Inflammatory macrophage treated with lipopolysaccharide for 1 hour (primary cell): ENCODE measurements around the gene TMEM245.
"Not testable (repeated sequence)": the region's sequence is repeated elsewhere in the genome, so short reads cannot be mapped to it uniquely, and the experiment has no call there.

ENCODE experiments used
- DNase-seq, 2 donors: peaks; one replicate each; pipeline ENCODE4 v3.0.0-alpha.2; 2020 to 2022

TMEM245 gene

GRCh38 chr9:109132567-109133021, 12.8 kb upstream of the TMEM245 start:
- DNase-seq, result no peak

GRCh38 chr9:109129470-109130197, 9.9 kb upstream of the TMEM245 start:
- no peak for DNase-seq

GRCh38 chr9:109126671-109127070, 6.9 kb upstream of the TMEM245 start:
- DNase-seq, result not testable (repeated sequence)

- DNase-seq, result no peak
Observed at GRCh38 chr9:109124121-109124520, 4.4 kb upstream of the TMEM245 start.

- peak; percentile 33 to 37 for DNase-seq
Observed at GRCh38 chr9:109122726-109123621, 3.2 kb upstream of the TMEM245 start.

- no peak for DNase-seq
Observed at GRCh38 chr9:109121232-109121796, 1.6 kb upstream of the TMEM245 start.

- DNase-seq, result no peak
Observed at GRCh38 chr9:109120204-109120789, 550 bp upstream of the TMEM245 start.

GRCh38 chr9:109118808-109119438, 824 bp downstream of the TMEM245 start:
- DNase-seq, result no peak

- no peak for DNase-seq
Observed at GRCh38 chr9:109117856-109118807, 1.6 kb downstream of the TMEM245 start.

- DNase-seq, result no peak
Observed at GRCh38 chr9:109115931-109116526, 3.7 kb downstream of the TMEM245 start.

- DNase-seq, result no peak
Observed at GRCh38 chr9:109114670-109115069, 5.1 kb downstream of the TMEM245 start.

GRCh38 chr9:109113892-109114609, 5.7 kb downstream of the TMEM245 start:
- DNase-seq, result no peak

- no peak for DNase-seq
Observed at GRCh38 chr9:109113254-109113653, 6.5 kb downstream of the TMEM245 start.

GRCh38 chr9:109110329-109111021, 9.3 kb downstream of the TMEM245 start:
- no peak for DNase-seq

- peak; percentile 47 to 55 for DNase-seq
Observed at GRCh38 chr9:109109967-109110328, 9.8 kb downstream of the TMEM245 start.

GRCh38 chr9:109108318-109108717, 11.4 kb downstream of the TMEM245 start:
- DNase-seq, result peak in 1 of 2 donors; percentile 27

- DNase-seq, result no peak
Observed at GRCh38 chr9:109107402-109108240, 12.1 kb downstream of the TMEM245 start.

GRCh38 chr9:109101810-109102209, 17.9 kb downstream of the TMEM245 start:
- no peak for DNase-seq

GRCh38 chr9:109101202-109101595, 18.5 kb downstream of the TMEM245 start:
- DNase-seq, result no peak
